ENCODE data around the gene DOCK10.
A peak's percentile ranks its signal among the peaks of the same experiment; 100 is the strongest.

Gene DOCK10

DNA sequence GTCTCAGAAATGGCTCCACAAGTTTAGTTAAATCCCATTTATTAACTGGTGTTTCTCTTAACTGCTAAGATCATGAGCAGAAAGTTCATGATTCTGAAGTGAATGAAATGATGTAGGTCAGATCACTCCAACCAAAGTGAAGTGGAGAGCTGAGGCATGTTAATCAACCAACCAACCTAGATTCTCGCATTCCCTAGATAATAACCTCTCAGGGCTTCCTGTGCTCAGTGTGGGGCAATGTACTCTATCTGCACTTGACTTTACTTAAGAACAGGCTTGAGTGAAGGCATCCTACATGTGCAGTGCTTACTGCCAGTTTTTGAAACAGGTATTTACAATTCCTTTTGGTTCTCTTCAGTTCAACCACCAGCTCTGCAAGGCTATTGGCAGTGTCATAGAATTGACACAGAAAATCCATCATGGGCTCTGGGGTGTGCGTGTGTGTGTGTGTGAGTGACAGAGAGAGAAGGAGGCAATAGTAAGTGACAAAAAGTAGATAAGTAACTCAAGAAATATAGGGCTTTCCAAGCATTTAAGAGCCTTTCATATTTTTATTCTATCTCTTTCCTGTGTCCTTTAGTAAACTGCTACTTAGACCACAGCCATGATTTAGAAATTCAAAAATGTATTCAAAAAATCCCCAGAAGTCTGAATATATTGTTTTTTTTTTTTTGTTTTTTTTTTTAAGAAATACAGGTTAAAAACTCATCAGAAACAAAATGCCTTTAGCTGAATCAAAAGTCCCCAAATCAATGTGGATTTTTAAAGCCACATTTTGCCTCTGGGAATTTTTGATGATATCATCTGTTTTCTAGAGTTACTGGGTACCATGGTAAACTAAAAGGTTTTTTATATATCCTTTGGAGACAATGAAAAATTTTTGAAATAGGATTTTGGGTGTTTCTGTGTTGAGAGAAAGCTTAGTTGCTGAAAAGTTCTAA is 28.6 kb downstream of the DOCK10 start:
- DNase-seq (ENCODE audit: low read depth in 2 of 2, low spot score in 1 of 2) = no peak

DNA sequence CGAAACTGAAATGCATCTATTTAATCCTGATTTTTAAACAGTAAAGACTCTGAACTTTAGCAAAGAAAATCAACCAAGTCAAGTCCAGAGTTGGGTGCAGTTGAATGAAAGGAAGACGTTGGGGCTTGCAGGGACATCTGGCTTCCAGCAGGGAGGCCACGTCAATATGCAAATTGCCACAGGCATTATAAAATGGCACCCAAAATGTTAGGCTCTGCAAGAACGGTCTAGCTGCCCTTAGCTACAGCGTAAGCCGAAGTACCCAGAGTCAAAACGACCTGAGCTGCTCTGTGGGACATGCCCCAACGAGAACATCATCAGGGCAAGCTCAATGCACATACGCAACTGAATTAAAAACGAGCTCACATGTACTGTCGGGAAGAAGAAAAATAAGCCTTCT is 30.7 kb downstream of the DOCK10 start:
- DNase-seq (ENCODE audit: low read depth in 2 of 2, low spot score in 1 of 2) = no peak

DNA sequence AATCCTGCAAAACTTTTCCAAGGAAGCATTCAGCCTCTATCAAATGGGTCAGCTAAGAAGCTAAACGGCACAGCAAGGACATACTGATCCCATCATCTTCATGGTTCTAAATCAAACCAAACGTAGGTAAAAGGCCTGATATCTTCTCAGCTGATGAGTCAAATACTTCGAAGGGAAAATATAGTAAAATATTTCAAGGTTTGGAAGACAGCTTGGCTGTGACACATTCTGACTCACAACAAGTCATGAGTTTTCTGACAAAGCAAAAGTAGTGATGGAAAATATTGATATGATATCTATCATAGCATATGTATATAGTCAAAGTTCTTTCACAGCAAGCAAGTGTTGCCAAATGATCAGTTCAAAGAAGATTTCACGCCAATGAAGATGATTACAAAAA is 31.5 kb downstream of the DOCK10 start:
- no peak for DNase-seq (ENCODE audit: low read depth in 2 of 2, low spot score in 1 of 2)

DNA sequence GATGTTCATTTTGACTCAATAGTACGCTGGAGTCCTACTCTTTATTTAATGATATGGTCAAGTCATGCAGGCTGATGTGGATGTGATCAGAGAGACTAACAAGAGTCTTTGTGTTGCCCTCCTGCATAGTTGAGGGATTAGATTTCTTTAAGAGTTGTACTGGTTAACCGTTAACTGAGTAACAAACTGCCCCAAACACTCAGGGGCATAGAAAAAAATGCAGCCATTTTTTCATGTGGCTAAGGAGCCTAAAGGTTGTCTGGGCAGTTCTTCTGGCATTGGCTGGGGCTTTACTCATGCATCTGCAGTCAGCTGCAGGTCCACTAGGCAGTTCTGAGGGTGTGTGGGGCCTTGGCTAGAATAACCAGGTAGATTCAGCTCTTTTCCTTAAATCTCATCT is 32.5 kb downstream of the DOCK10 start:
- no peak for DNase-seq (ENCODE audit: low read depth in 2 of 2, low spot score in 1 of 2)

DNA sequence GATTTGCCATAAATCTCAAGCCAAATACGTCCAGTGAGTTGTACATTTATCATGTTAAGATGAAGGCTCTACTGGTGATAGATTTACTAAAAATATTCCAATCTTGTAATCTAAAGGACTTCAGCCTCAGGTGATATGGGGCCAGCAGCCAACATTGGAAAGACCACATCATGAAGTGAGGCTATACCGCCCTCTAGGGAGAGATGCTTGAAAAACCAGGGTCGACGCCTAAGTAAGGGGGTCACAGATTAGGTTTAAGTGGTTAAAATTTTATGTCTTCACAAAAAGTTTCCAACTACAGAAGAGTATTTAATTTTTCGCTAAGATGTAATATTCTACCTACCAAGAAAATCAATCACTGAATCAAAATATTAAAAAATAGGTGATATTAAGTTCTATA is 33.3 kb downstream of the DOCK10 start:
- DNase-seq (ENCODE audit: low read depth in 2 of 2, low spot score in 1 of 2) = no peak

GRCh38 chr2:225008179-225008856 is 34.0 kb downstream of the DOCK10 start:
- no peak for DNase-seq (ENCODE audit: low read depth in 2 of 2, low spot score in 1 of 2)

DNA sequence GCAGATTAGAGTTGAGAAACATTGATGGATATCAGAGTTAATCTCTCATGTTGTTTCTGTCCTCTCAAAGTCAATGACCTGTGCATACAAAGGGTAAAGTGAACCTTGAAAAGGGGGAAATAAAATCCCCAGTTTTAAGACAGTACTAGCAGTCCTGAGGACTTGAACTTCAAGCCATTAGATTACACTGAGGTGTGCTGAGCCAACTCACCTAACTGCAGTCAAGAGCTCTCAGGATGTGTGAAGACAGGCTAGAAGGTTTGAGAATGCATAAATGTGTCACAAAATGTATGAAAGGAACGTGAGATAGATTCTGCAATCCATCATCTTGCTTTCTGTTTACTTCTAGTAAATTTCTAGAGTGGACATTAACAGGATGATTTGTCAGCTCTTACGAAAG is 35.5 kb downstream of the DOCK10 start:
- no peak for DNase-seq (ENCODE audit: low read depth in 2 of 2, low spot score in 1 of 2)

GRCh38 chr2:225004597-225004996 is 37.7 kb downstream of the DOCK10 start:
- no peak for DNase-seq (ENCODE audit: low read depth in 2 of 2, low spot score in 1 of 2)

DNA sequence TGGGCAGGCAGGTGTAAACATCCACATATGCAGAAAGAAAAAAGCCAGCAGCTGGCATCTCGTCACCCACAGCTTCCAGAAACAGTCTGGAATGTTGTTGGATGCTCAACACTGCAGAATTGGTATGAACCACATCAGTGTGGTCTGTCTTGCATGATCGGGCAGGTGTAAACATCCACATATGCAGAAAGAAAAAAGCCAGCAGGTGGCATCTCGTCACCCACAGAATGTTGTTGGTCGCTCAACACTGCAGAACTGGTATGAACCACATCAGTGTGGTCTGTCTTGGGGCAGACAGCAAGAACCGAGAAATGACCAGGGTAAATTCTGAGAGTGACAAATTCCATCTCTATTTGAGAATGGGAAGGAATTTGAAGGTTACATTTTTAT is 39.6 kb downstream of the DOCK10 start:
- no peak for DNase-seq (ENCODE audit: low read depth in 2 of 2, low spot score in 1 of 2)

GRCh38 chr2:225002039-225002655 is 40.1 kb downstream of the DOCK10 start:
- DNase-seq (ENCODE audit: low read depth in 2 of 2, low spot score in 1 of 2) = peak; percentile 42 to 56

- DNase-seq (ENCODE audit: low read depth in 2 of 2, low spot score in 1 of 2) = no peak
These were observed 42.5 kb downstream of the DOCK10 start for GRCh38 chr2:224999754-225000153.

GRCh38 chr2:224999321-224999720 is 42.9 kb downstream of the DOCK10 start:
- no peak for DNase-seq (ENCODE audit: low read depth in 2 of 2, low spot score in 1 of 2)

DNA sequence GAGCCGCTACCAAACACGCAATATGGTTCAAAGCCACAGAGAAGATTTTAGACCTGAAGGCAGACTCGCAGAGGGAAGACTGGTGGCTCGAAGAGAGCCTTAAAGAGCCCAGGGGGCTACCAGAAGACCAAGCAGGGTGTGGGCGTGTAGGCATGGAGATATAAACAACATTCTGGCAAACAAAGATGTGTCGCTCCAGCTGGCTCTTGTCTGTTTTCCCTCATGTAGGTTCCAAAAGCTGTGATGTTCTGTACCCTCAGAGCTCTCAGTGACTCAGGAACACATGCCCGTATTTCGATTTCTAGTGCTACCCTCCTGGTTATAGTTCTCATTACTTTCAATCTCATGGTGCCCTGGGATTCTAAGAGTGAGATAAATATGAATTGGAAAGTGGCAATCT is 44.5 kb downstream of the DOCK10 start:
- DNase-seq (ENCODE audit: low read depth in 2 of 2, low spot score in 1 of 2) = no peak

DNA sequence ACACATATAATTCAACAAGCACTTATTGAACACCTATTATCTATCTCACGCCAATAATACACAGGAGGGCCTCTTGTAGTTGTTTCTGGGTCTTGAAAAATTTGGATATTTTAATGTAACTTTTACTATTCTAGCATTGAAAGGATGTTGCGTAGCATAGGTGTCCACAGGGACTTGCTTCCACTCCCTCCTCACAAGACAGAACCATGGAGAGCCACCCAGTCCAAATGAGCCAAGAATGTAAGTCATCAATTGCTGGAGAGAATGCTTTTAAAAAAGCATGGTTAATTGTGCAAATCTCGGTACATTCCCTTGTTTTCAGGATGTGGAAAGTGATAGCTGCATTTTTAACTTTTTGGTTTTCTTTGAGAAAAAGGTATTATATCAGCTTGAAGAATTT is 46.8 kb downstream of the DOCK10 start:
- DNase-seq (ENCODE audit: low read depth in 2 of 2, low spot score in 1 of 2) = no peak

DNA sequence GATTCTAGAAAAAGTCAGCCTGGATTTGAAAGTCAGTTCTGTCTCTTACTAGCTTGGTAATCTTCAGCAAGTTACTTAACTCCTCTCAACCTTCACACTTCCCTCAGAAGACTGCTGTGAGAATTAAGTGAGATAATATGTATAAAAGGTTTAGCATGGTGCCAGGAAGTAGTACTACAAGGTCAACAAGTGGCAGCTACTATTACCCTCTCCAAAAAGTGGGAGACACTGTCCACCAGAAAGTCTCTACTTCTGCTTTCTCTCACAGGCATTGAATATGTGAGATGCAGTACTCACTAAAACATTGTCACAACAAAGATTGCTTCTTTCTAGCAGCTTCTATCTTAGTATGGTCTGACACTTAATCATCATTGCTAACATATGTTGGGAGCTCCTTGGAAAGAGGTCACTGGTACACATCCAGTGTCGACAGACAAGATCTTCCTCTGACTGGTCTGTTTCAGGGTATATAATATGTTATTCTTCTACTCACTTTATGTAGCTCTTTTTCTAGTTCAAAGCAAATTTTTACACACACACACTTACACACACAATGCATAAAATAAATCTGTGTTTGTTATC is 47.9 kb downstream of the DOCK10 start:
- no peak for DNase-seq (ENCODE audit: low read depth in 2 of 2, low spot score in 1 of 2)

DNA sequence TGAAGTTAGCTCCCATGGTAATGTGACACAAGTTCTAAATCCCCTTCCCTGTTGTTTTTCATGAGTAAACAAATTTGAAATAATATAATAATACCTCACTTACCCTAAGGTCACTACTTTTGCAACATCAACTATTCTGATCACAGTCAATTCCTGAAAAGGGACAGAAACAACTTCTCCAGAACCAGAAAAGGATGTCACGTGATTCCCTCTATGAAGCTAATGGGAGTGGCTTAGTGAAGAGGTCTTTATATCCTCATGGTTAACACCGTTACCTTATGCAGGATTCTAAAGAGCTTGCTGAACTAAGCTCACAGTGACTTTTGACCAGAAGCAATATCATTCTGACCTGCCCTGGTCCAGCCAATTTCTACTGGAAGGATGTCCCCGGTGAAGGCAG is 51.6 kb downstream of the DOCK10 start:
- DNase-seq (ENCODE audit: low read depth in 2 of 2, low spot score in 1 of 2) = no peak

DNA sequence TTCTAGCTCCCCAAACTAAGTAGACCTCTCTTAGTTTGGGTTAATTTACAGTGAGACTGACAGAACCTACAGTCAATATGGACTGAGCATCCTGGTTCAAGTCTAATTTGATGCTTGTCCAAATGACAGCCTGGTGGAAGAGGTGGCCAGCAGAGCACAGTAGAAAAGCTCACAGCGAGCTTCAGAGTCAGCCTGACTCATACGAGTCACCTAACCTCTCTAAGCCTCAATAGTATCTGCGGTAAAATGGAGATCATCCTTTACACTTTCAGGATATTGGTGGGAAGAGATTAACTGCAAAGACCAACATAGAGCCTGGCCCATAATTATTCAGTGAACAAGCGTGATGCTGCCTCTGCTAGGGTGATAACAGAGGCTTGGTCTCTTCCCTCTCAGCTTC is 54.5 kb downstream of the DOCK10 start:
- DNase-seq (ENCODE audit: low read depth in 2 of 2, low spot score in 1 of 2) = no peak

DNA sequence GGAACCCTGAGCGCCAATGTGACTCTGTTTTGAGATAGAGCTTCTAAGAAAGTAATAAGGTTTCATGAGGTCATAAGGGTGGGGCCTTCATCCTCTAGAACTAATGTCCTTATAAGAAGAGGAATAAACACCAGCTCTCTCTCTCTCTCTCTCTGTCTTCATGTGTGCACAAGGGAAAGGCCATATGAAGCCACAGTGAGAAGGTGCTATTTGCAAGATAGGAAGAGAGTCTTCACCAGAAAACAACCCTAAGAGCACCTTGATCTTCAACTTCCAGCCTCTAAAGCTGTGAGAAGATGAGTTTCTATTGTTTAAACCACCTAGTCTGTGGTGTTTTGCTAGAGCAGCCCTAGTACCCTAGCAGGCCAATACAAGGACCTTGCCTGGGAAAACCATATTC is 55.8 kb downstream of the DOCK10 start:
- no peak for DNase-seq (ENCODE audit: low read depth in 2 of 2, low spot score in 1 of 2)

GRCh38 chr2:224984637-224985036 is 57.6 kb downstream of the DOCK10 start:
- DNase-seq (ENCODE audit: low read depth in 2 of 2, low spot score in 1 of 2) = no peak

DNA sequence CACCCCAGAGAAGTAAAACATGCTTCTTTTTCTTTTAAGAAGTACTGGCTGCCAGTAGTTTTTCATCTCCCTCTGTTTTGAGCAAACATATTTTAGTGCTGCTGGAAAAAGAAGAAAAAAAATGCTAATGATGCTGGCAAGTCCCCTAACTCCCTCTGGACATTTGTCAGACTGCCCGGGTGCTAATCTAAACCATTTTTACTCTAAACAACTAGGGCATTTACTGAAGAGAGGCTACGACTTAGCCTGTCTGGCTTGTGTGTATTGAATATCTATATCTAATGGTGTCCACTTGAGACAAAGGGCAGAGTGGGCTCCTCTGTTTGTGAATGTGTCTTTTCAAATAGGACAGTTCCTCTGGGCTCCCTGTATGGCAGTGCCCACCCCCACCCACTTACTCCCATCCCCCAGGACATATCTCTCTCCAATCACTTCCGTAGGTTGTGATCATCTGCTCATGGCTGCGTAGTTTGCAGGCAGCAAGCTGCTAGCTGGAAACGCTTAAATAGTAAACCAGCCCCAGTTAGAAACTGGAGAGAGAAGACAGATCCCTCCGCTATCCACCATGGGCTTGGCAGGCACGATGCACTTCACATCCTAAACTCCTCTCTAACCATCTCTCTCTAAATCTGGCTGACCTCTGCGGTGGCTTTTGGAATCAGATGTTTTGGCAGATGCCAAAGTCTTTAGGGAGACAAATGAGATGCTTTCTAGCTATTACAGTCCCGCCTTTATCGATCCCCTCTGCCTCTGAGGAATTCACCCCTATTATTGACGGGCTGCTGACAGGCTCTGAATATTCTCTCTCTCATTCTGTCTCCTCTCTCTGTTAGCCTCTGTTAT is 58.3 kb downstream of the DOCK10 start:
- no peak for DNase-seq (ENCODE audit: low read depth in 2 of 2, low spot score in 1 of 2)
